Psoas muscle (tissue), 8 donors: ENCODE data around the gene IFT80. TPM values are rescaled to one million over a fixed set of nuclear protein-coding genes. Genes with fewer than 3 reads are reported as not detected.

Experiments
- ATAC-seq, 4 donors: fragments of 200-7000 bp; cut with Tn5 transposase; one replicate each; pipeline ENCODE4 v1.9.1; 2020; ENCODE audit warnings: moderate library complexity in 3 of 4, mild to moderate bottlenecking in 2 of 4
- DNase-seq, 2 donors: peaks; one replicate each; pipeline ENCODE4 v3.0.0-alpha.2; 2020
- H3K27ac ChIP-seq: fragments of 200-600 bp; one replicate; pipeline ENCODE4 v1.8.0; 2022
- H3K27me3 ChIP-seq, 3 donors: fragments of 200-600 bp in 1 of 3; one replicate each; pipeline versions ENCODE4 v1.6.1 to v1.8.0; 2013 to 2022; ENCODE audit warnings: low read length in 2 of 3, mild to moderate bottlenecking in 2 of 3, moderate library complexity in 1 of 3; ENCODE audit not compliant: insufficient read depth in 3 of 3
- H3K36me3 ChIP-seq, 2 donors: fragments of 200-600 bp in 1 of 2; one replicate each; pipeline versions ENCODE4 v1.6.1 to v1.8.0; 2013 to 2022; ENCODE audit warnings: low read depth in 1 of 2, mild to moderate bottlenecking in 1 of 2, moderate library complexity in 1 of 2; ENCODE audit not compliant: insufficient read depth in 1 of 2
- H3K4me1 ChIP-seq: fragments of 200-600 bp; one replicate; pipeline ENCODE4 v1.8.0; 2022
- H3K4me3 ChIP-seq: fragments of 200-600 bp; one replicate; pipeline ENCODE4 v1.8.0; 2022; ENCODE audit warnings: mild to moderate bottlenecking
- H3K9me3 ChIP-seq: fragments of 200-600 bp; one replicate; pipeline ENCODE4 v1.8.0; 2022
- WGBS, 3 donors: extraction: QIAGEN DNeasy Blood & Tissue Kit; methylation state at CpG; one replicate each; pipeline versions ENCODE4 v1.1.6 to v1.1.7; 2013; 5-methylcytosine and 5-hydroxymethylcytosine counted together
- intact Hi-C, 2 donors: fragments of 100-400 bp; cut with DNase I; formaldehyde crosslinking; loops; one replicate each; pipeline versions ENCODE4 v1.11.0 to v1.14.2; 2022
- polyA plus RNA-seq, 3 donors: library from polyadenylated mRNA; stranded (reverse); fragments of 200-250 nt; gene quantifications; one replicate each; pipeline ENCODE4 v1.2.3, GENCODE V29; 2013
- total RNA-seq, 4 donors: library from RNA; stranded (reverse); fragmentation: NEBNext Ultra II Directional in 2 of 4; extraction: Animal tissue kit (Norgen Biotek cat#: 25700) in 2 of 4; gene quantifications; one replicate each; pipeline versions ENCODE4 v1.2.1 to v1.2.4, GENCODE V29; 2021 to 2023
- TF ChIP-seq, protein P1 (sequence below): fragments of 200-600 bp; IDR thresholded peaks from one replicate; pipeline ENCODE4 v1.8.0; 2022; ENCODE audit warnings: antibody characterized with exemption
- donor health status: healthy with polysubstance abuse.
- donor health status: DM: no; HTN: no; CAD: no; lungs with moderate emphysema.
- donor health status: Bipolar disorder and iron deficiency.
- donor health status: healthy.
- donor health status: DM: yes; HTN: yes; CAD: no.
- donor health status: DM: no; HTN: no; CAD: no.
- donor health status: DM: no; HTN: no; CAD: no.
- donor health status: DM: yes; HTN: yes; CAD: no.

Gene IFT80
- total and polyA plus RNA-seq, 7 donors: 2.1 to 8.2 (median 3.9) TPM

DNA sequence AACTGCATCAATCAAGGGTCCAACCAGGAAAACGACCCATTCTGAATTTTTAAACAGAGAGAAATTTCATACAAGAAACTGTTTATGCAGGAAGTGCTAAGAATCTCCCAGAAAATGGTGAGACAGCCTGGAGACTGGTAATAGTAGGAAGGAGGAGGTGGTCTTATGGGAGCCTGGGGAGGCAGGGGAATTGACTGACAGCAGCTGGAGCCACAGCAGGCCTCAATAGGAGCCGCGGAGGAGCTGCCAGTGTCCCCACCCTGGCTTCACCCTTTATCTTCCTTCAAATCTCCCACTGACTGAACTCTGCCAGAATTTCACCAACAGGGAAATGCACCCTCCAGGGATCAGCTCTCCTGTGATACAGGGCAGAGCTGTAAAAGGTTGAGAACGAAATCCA, 181.3 kb downstream of the IFT80 start:
- 56 to 70% (median 59%) methylated on average over 4 of the region's 4 CpGs for WGBS, 3 donors
- intact Hi-C loops: no loop called here
- Histone ChIP-seq H3K36me3 (no peaks in the 10 kb centered on the region), H3K4me1 (no peaks in the 10 kb centered on the region), H3K27ac (no peak overlapping the region), H3K9me3 (no peaks in the 10 kb centered on the region), H3K4me3 (no peak overlapping the region), H3K27me3 (peaks cover 0 to 20% (median 12%) of the 10 kb centered on the region in 3 donors)
- DNase-seq (no peak), ATAC-seq (no peak)
- TF ChIP-seq, protein P1, sequence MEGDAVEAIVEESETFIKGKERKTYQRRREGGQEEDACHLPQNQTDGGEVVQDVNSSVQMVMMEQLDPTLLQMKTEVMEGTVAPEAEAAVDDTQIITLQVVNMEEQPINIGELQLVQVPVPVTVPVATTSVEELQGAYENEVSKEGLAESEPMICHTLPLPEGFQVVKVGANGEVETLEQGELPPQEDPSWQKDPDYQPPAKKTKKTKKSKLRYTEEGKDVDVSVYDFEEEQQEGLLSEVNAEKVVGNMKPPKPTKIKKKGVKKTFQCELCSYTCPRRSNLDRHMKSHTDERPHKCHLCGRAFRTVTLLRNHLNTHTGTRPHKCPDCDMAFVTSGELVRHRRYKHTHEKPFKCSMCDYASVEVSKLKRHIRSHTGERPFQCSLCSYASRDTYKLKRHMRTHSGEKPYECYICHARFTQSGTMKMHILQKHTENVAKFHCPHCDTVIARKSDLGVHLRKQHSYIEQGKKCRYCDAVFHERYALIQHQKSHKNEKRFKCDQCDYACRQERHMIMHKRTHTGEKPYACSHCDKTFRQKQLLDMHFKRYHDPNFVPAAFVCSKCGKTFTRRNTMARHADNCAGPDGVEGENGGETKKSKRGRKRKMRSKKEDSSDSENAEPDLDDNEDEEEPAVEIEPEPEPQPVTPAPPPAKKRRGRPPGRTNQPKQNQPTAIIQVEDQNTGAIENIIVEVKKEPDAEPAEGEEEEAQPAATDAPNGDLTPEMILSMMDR: no peak

DNA sequence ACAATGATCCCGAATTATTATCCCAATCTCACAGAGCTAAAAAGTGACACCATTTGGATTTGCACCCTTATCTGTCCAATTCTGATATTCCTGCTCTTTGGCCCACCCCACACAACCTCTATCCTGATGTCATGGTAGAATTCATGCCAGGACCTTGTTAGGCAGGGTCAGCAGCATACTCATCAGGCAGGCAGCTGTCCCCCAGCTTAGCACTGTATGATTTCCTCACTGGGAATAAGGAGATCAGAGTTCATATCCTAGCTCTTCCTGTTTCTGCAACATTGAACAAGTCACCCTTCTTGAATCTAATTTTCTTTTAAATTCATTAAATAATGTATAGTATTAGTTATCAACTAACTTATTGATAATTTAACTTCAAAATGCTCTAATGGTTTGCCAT, 185.8 kb downstream of the IFT80 start:
- H3K27me3 ChIP-seq: peaks cover 2 to 12% (median 3%) of the 10 kb centered on the region in 3 donors
- intact Hi-C loops: no loop called here
- TF ChIP-seq, protein P1: no peak

DNA sequence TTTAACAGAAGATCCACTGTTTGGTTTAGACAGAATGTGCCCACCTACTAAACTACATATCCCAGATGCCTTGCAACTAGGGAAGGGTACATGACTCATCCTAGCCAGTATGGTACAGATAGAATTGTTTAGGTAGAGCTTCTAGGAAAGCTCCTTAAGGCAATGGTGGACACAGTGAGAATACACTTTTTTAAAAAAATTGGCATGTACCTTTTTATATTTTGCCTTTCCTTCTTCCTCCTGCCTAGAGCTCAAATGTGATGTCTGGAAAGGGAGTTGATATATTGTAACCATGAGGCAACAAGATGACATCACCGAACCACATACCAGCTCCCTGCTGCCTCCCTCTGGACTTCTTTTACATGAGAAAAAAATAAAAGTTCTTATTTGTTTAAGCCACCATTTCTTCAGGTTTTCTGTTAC, 188.2 kb downstream of the IFT80 start:
- intact Hi-C loops: no loop called here
- 64 to 77% (median 73%) methylated on average over 1 of the region's 1 CpG for WGBS, 3 donors
- peaks cover 2 to 12% (median 3%) of the 10 kb centered on the region in 3 donors for H3K27me3 ChIP-seq
- H3K36me3 ChIP-seq: no peaks in the 10 kb centered on the region
- H3K27ac ChIP-seq: no peak overlapping the region
- H3K9me3 ChIP-seq: no peaks in the 10 kb centered on the region
- H3K4me1 ChIP-seq: no peaks in the 10 kb centered on the region
- DNase-seq: no peak
- H3K4me3 ChIP-seq: no peak overlapping the region
- TF ChIP-seq, protein P1: no peak
- no peak for ATAC-seq

More for the DNA sequence above, 185.8 kb downstream of the IFT80 start:
- DNase-seq (no peak), ATAC-seq (no peak)
- Histone ChIP-seq H3K27ac (no peak overlapping the region), H3K9me3 (no peaks in the 10 kb centered on the region), H3K36me3 (no peaks in the 10 kb centered on the region), H3K4me1 (no peaks in the 10 kb centered on the region), H3K4me3 (no peak overlapping the region)
- whole genome bisulfite sequencing, 3 donors: 79 to 84% (median 83%) methylated on average over 1 of the region's 1 CpG

DNA sequence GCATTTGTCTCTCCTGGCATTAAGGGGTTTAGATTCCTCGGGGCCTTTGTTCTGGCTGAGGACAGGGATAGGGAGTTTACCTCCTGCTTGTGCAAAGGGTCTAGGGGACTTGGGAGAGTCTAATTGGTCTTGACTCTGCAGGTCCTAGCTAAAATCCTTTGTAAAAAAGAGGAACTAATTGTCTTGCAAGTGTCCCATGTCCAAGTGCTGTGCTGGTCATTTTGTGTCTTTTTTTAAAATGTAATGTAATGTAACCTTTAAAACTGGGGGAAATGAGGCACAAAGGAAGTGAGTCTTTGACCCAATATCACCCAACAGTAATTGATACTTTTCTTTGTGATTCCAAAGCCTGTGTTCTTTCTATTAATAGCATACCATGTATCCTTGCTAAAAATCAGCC, 188.7 kb downstream of the IFT80 start:
- no peak for ATAC-seq

More for the DNA sequence above, 188.7 kb downstream of the IFT80 start:
- H3K36me3 ChIP-seq: no peaks in the 10 kb centered on the region
- WGBS, 3 donors: 81 to 100% (median 92%) methylated on average over 1 of the region's 1 CpG
- peaks cover 2 to 11% (median 3%) of the 10 kb centered on the region in 3 donors for H3K27me3 ChIP-seq
- intact Hi-C loops: no loop called here
- no peaks in the 10 kb centered on the region for H3K4me1 ChIP-seq
- TF ChIP-seq, protein P1: no peak
- H3K27ac ChIP-seq: no peak overlapping the region
- H3K9me3 ChIP-seq: no peaks in the 10 kb centered on the region
- H3K4me3 ChIP-seq: no peak overlapping the region
- DNase-seq: no peak

Other genes starting within 250 kb of the IFT80 start
- under 1 TPM in 2 of 4 donors, not detected in 2; 0.10 to 0.26 TPM for gene C3orf80, start 173.8 kb downstream of the IFT80 start, total RNA-seq
- gene C3orf80, start 173.8 kb downstream of the IFT80 start, polyA plus RNA-seq: under 1 TPM in 2 of 3 donors, not detected in 1; 0.04 TPM
- gene SMC4, start 425 bp upstream of the IFT80 start, total RNA-seq: 10 to 100 TPM in 1 of 4 donors, 1 to 10 TPM in 3; 6.9 to 17.3 (median 9.0) TPM
- 1 to 10 TPM; 6.9 to 8.6 (median 8.6) TPM for gene SMC4, start 425 bp upstream of the IFT80 start, polyA plus RNA-seq
- under 1 TPM; 0.20 to 0.81 (median 0.31) TPM for gene TRIM59, start 50.6 kb upstream of the IFT80 start, total RNA-seq
- under 1 TPM; 0.05 to 0.21 (median 0.07) TPM for gene TRIM59, start 50.6 kb upstream of the IFT80 start, polyA plus RNA-seq
- 100 to 1,000 TPM; 197 to 236 (median 203) TPM for gene KPNA4, start 166.3 kb upstream of the IFT80 start, total RNA-seq
- 100 to 1,000 TPM in 1 of 3 donors, 10 to 100 TPM in 2; 48.5 to 124 (median 60.9) TPM for gene KPNA4, start 166.3 kb upstream of the IFT80 start, polyA plus RNA-seq